Measurements from ENCODE around the gene CDKN1B.

CDKN1B gene

GRCh38 chr12:12759234-12759915, 42.2 kb downstream of the CDKN1B start:
- DNase-seq (ENCODE audit: low spot score): no peak

GRCh38 chr12:12764824-12765223, 47.7 kb downstream of the CDKN1B start:
- no peak for DNase-seq (ENCODE audit: low spot score)

GRCh38 chr12:12770262-12770661, 53.1 kb downstream of the CDKN1B start:
- no peak for DNase-seq (ENCODE audit: low spot score)

Measured in LoVo (cell line).